GM12878 (cell line): Measurements from ENCODE around the gene MCTP2. TPM values are rescaled to one million over a fixed set of nuclear protein-coding genes. Genes with fewer than 3 reads are reported as not detected.

ENCODE experiments used
- ATAC-seq: fragments of 200-7000 bp; cut with Tn5 transposase; 3 replicates; pipeline ENCODE4 v1.9.1; 2020; ENCODE audit warnings: mild to moderate bottlenecking, moderate library complexity
- BruUV-seq: library from RNA; stranded (reverse); fragments of 400-500 nt; replicated peaks from 2 replicates; lab custom pipeline; 2021; lab: Mats Ljungman, UMichigan
- CTCF ChIA-PET: fragments of 300-600 bp; sonication (Branson Sonifier 250); formaldehyde crosslinking; extraction: SDS; loops from one replicate; lab custom pipeline; 2021; ENCODE audit warnings: inconsistent platforms; lab: Yijun Ruan, JAX
- POLR2A ChIA-PET: fragments of 350-600 bp; formaldehyde crosslinking; extraction: SDS; loops from one replicate; lab custom pipeline; 2021; ENCODE audit warnings: inconsistent platforms; lab: Charles Lee
- RAD21 ChIA-PET: fragments of 300-600 bp; sonication (Branson Sonifier 250); formaldehyde crosslinking; loops from one replicate; lab custom pipeline; 2023; ENCODE audit warnings: antibody characterized with exemption; ENCODE audit not compliant: unreplicated experiment; lab: Charles Lee
- SMC1A ChIA-PET: fragments of 300-600 bp; sonication (Branson Sonifier 250); formaldehyde crosslinking; loops from one replicate; lab custom pipeline; 2023; ENCODE audit not compliant: unreplicated experiment, uncharacterized antibody; lab: Charles Lee
- DNase-seq: peaks from one replicate; pipeline ENCODE4 v3.0.0-alpha.2; 2011; ENCODE audit warnings: low read depth, low spot score
- FAIRE-seq: peaks from 3 replicates; lab custom pipeline; 2011; peaks lifted over from hg19 to GRCh38; lab: Jason Lieb, UNC
- H2AFZ ChIP-seq: 2 replicates; pipeline ENCODE4 v1.6.0; 2011; ENCODE audit warnings: low read depth, low read length, control low read depth; ENCODE audit not compliant: control insufficient read depth
- H3K27ac ChIP-seq: 2 replicates; pipeline ENCODE4 v1.5.1; 2011; ENCODE audit warnings: control low read depth; ENCODE audit not compliant: control insufficient read depth, insufficient read depth
- H3K27me3 ChIP-seq, 2 experiments: replicated peaks in 1 of 2; 2 replicates each; pipeline versions ENCODE4 v1.6.0 to v1.6.1; 2011; ENCODE audit warnings: low read length in 1 of 2; ENCODE audit not compliant: control insufficient read depth in 2 of 2, insufficient read depth in 2 of 2
- H3K36me3 ChIP-seq, 2 experiments: 2 replicates each; pipeline ENCODE4 v1.5.1; 2011; ENCODE audit warnings: low read length in 1 of 2; ENCODE audit not compliant: control insufficient read depth in 2 of 2, insufficient read depth in 2 of 2
- H3K4me1 ChIP-seq: 2 replicates; pipeline ENCODE4 v1.6.1; 2011; ENCODE audit warnings: mild to moderate bottlenecking, low read length, moderate library complexity, mixed read lengths; ENCODE audit not compliant: control insufficient read depth, insufficient read depth
- H3K4me2 ChIP-seq: 2 replicates; pipeline ENCODE4 v1.6.0; 2011; ENCODE audit warnings: control low read depth; ENCODE audit not compliant: control insufficient read depth, insufficient read depth
- H3K4me3 ChIP-seq: fragments of 200-600 bp; sonication (generic); 2 replicates; pipeline ENCODE4 v1.5.1; 2016
- H3K79me2 ChIP-seq: 2 replicates; pipeline ENCODE4 v1.6.0; 2011; ENCODE audit warnings: low read length; ENCODE audit not compliant: control insufficient read depth, insufficient read depth
- H3K9ac ChIP-seq: 2 replicates; pipeline ENCODE4 v1.8.0; 2011; ENCODE audit warnings: low read length, control low read depth, mixed read lengths; ENCODE audit not compliant: control insufficient read depth, insufficient read depth
- H3K9me3 ChIP-seq: replicated peaks from 3 replicates; pipeline ENCODE4 v1.5.1; 2011; ENCODE audit warnings: mild to moderate bottlenecking, low read length; ENCODE audit not compliant: control insufficient read depth, insufficient read depth
- H4K20me1 ChIP-seq: 2 replicates; pipeline ENCODE4 v1.6.0; 2011; ENCODE audit not compliant: control insufficient read depth, insufficient read depth
- ASH2L ChIP-seq: fragments of 300-600, 200-600 bp; sonication (generic); IDR thresholded peaks from 2 replicates; pipeline ENCODE4 v1.6.1; 2017; ENCODE audit warnings: low read depth, mild to moderate bottlenecking, borderline replicate concordance
- BMI1 ChIP-seq: fragments of 450-650 bp; IDR thresholded peaks from 2 replicates; pipeline ENCODE4 v1.6.1; 2016; ENCODE audit warnings: mild to moderate bottlenecking, moderate library complexity, borderline replicate concordance
- CBX5 ChIP-seq: sonication (generic); IDR thresholded peaks from 2 replicates; pipeline ENCODE4 v1.6.1; 2016; ENCODE audit warnings: low read depth, moderate library complexity, mild to moderate bottlenecking, inconsistent platforms
- CEBPB ChIP-seq, 2 experiments: fragments of 150-350 bp in 1 of 2; IDR thresholded peaks; 2 replicates each; pipeline ENCODE4 v1.6.1; 2012 to 2014; ENCODE audit warnings: low read depth in 2 of 2, low read length in 2 of 2, borderline replicate concordance in 1 of 2, inconsistent platforms in 1 of 2
- EP300 ChIP-seq, 2 experiments: fragments of 150-350 bp in 1 of 2; IDR thresholded peaks; 2 replicates each; pipeline ENCODE4 v1.6.1; 2011 to 2012; ENCODE audit warnings: low read depth in 2 of 2, low read length in 2 of 2, borderline replicate concordance in 1 of 2, improper control_type of control experiment in 1 of 2, inconsistent platforms in 1 of 2; ENCODE audit not compliant: control insufficient read depth in 1 of 2
- FOXM1 ChIP-seq: IDR thresholded peaks from 2 replicates; pipeline ENCODE4 v1.6.1; 2012; ENCODE audit warnings: low read depth, mild to moderate bottlenecking, inconsistent platforms, low read length, moderate library complexity
- HDGF ChIP-seq: fragments of 450-650 bp; IDR thresholded peaks from 2 replicates; pipeline ENCODE4 v1.6.1; 2016; ENCODE audit warnings: antibody characterized with exemption
- IKZF1 ChIP-seq: fragments of 450-650 bp; conservative IDR thresholded peaks from 2 replicates; pipeline ENCODE4 v1.6.1; 2017; ENCODE audit warnings: antibody characterized with exemption, mild to moderate bottlenecking
- IRF4 ChIP-seq: IDR thresholded peaks from 2 replicates; pipeline ENCODE4 v1.6.1; 2011; ENCODE audit warnings: low read depth, low read length
- MYB ChIP-seq: fragments of 150-350 bp; IDR thresholded peaks from 2 replicates; pipeline ENCODE4 v1.6.1; 2014; ENCODE audit warnings: mild to moderate bottlenecking, low read depth, low read length, borderline replicate concordance
- SIX5 ChIP-seq: IDR thresholded peaks from 2 replicates; pipeline ENCODE4 v1.6.1; 2011; ENCODE audit warnings: mild to moderate bottlenecking, low read depth, low read length, moderate library complexity; ENCODE audit not compliant: severe bottlenecking
- SMAD5 ChIP-seq: IDR thresholded peaks from 2 replicates; pipeline ENCODE4 v1.6.1; 2016; ENCODE audit warnings: antibody characterized with exemption, low read depth
- SMARCA5 ChIP-seq: fragments of 450-650 bp; IDR thresholded peaks from 2 replicates; pipeline ENCODE4 v1.6.1; 2017; ENCODE audit warnings: mild to moderate bottlenecking
- SP1 ChIP-seq: IDR thresholded peaks from one replicate; pipeline ENCODE4 v1.6.1; 2011; ENCODE audit warnings: low read depth, low read length
- TARDBP ChIP-seq: IDR thresholded peaks from 2 replicates; pipeline ENCODE4 v1.6.1; 2016; ENCODE audit warnings: borderline replicate concordance
- ZBED1 ChIP-seq: IDR thresholded peaks from 2 replicates; pipeline ENCODE4 v1.6.1; 2016; ENCODE audit warnings: borderline replicate concordance
- WGBS: methylation state at CpG from one replicate; pipeline ENCODE4 v1.1.6; 2016; ENCODE audit warnings: low lambda C conversion rate; ENCODE audit not compliant: insufficient replicate concordance, insufficient coverage; ENCODE audit errors: missing lambda C conversion rate; 5-methylcytosine and 5-hydroxymethylcytosine counted together
- in situ Hi-C: fragments of 300-500 bp; cut with MboI; formaldehyde crosslinking; loops from 9 replicates; pipeline ENCODE4 v1.14.3; 2018; ENCODE audit warnings: mixed read lengths
- intact Hi-C: fragments of 100-400 bp; cut with micrococcal nuclease; formaldehyde crosslinking; loops from one replicate; pipeline ENCODE4 v1.14.2; 2022; ENCODE audit not compliant: unreplicated experiment
- polyA plus RNA-seq, 11 experiments: library from polyadenylated mRNA; depleted of rRNA in 4 of 11; unstranded in 6 of 11; stranded (reverse) in 5 of 11; fragments of >200 nt; fragmentation: Nextera tagmentation in 4 of 11; fragmentation: Illumina TruSeq in 1 of 11; extraction: Ambion mirVana in 4 of 11; extraction: Trizol in 1 of 11; gene quantifications; 1 replicate in 1 of 11; 2 replicates in 10 of 11; pipeline versions ENCODE4 v1.2.1 to v1.2.3, GENCODE V29; 2011 to 2016; ENCODE audit warnings: inconsistent platforms in 2 of 11, missing spikeins in 2 of 11, low read depth in 1 of 11
- total RNA-seq, 4 experiments: library from RNA; depleted of rRNA in 3 of 4; stranded (reverse); fragments of >200 nt in 3 of 4; fragmentation: Illumina TruSeq in 1 of 4; extraction: Trizol in 1 of 4; gene quantifications; 2 replicates each; pipeline versions ENCODE4 v1.2.1 to v1.2.3, GENCODE V29; 2013 to 2021
- TF ChIP-seq, protein P1 (sequence below): IDR thresholded peaks from 2 replicates; pipeline ENCODE4 v1.6.1; 2012; ENCODE audit warnings: low read length, inconsistent platforms

MCTP2 gene
- total and polyA plus RNA-seq, 10 of the 15 experiments (the other 5 are each of a cell fraction or from before 2014, with no cell fraction given), result 0.24 to 48.5 (median 0.88) TPM

DNA sequence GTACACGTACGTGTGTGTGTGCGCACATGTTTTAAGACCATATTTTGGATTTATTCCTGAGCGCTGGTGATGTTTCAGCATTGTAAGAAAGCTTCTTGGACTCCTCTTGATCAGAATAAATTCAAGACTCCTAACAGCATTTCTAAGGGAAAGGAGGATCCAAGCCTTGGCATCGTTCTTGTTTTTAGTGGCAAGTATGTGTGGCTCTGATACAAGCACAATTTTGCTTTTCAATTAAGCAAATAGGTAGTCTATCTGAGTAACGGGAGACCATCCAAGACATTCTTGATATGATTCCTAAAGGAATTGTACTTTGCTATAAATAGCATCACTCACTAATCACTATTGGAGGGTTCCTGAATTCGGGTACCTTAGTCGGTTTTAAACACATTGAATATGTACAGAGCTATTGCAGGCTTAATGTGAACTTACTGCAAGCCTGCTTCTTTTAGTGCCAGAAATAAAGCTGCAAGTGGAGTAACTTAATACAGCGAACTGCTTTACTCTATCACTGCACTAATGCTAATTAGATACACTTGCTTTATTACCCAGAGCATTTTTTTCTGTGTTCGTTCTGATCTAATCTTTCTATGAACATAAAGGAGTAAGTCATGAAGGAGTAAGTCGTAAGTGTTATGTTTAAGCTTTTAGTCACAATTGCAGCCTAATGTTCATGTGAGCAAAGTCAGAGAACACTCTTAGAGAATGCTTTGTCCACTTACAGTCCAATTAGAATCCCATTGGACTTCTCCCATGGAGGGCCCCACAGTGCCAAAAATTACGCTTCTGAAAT lies 186.3 kb downstream of the MCTP2 start:
- 33% methylated on average over 12 of the region's 12 CpGs for WGBS
- no peaks in the 10 kb centered on the region for H3K4me1 ChIP-seq
- H3K9ac ChIP-seq, result no peak overlapping the region
- ChIA-PET SMC1A (interaction anchor here (0.9 kb wide), 1 partner anchor 11 kb away, joined by 3 read pairs; no protein-coding TSS in a partner anchor), CTCF (no interaction called here), POLR2A (no interaction called here), RAD21 (no interaction called here)
- H3K9me3 ChIP-seq, result no peaks in the 10 kb centered on the region
- no peaks in the 10 kb centered on the region for H3K79me2 ChIP-seq
- H3K4me2 ChIP-seq, result no peak overlapping the region
- no peaks in the 10 kb centered on the region for H3K36me3 ChIP-seq
- intact Hi-C loops, result no loop called here
- in situ Hi-C loops, result no loop called here
- no peak overlapping the region for H3K4me3 ChIP-seq
- no peak overlapping the region for H2AFZ ChIP-seq
- no peaks in the 10 kb centered on the region for H4K20me1 ChIP-seq
- no peak for DNase-seq
- no peak for ATAC-seq
- no TSS peak for BruUV-seq
- TF ChIP-seq IKZF1 (no peak), BMI1 (no peak), SMARCA5 (no peak), ASH2L (no peak), IRF4 (no peak)
- no peak for FAIRE-seq
- no peaks in the 10 kb centered on the region for H3K27me3 ChIP-seq
- no peak overlapping the region for H3K27ac ChIP-seq

DNA sequence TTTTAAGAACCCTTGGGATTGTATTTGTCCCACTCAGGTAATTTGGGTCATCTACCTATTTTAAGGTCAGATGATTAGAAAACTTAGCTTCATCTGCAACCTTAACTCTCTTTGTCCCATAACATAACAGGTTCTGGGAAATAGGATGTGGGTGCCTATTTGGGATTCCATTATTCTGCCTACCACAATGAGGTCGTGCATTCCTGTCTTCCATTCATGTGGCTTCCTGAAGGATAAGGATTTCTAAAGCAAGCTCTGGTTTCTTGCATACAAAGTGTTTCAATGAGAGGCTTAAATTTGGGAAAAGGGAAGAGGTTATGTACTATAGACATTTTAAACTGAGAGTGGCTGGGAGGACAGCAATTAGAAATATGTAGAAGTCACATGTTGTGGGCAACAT lies 190.3 kb downstream of the MCTP2 start:
- FAIRE-seq (no peak), DNase-seq (no peak), ATAC-seq (no peak)
- no peaks in the 10 kb centered on the region for H4K20me1 ChIP-seq
- intact Hi-C loops, result no loop called here
- WGBS, result 0% methylated on average over 1 of the region's 1 CpG
- no peak overlapping the region for H3K4me2 ChIP-seq
- H3K36me3 ChIP-seq, result no peaks in the 10 kb centered on the region
- H3K27me3 ChIP-seq, result no peaks in the 10 kb centered on the region
- no peaks in the 10 kb centered on the region for H3K4me1 ChIP-seq
- no peak overlapping the region for H3K4me3 ChIP-seq
- H3K9me3 ChIP-seq, result no peaks in the 10 kb centered on the region
- no peaks in the 10 kb centered on the region for H3K79me2 ChIP-seq
- no peak overlapping the region for H3K9ac ChIP-seq
- ChIA-PET POLR2A (no interaction called here), RAD21 (no interaction called here), CTCF (interaction anchor here (1.2 kb wide), 1 partner anchor 9 kb away, joined by 4 read pairs; no protein-coding TSS in a partner anchor), SMC1A (no interaction called here)
- no TSS peak for BruUV-seq
- TF ChIP-seq EP300 (IDR thresholded peaks at IDR 0.05; ENCODE audit: borderline replicate concordance in 1 of 2, control insufficient read depth in 1 of 2, low read depth in 2 of 2, low read length in 2 of 2) (no peak), CBX5 (no peak), HDGF (no peak), SIX5 (no peak), FOXM1 (no peak), CEBPB (IDR thresholded peaks at IDR 0.05; ENCODE audit: borderline replicate concordance in 1 of 2, low read depth in 2 of 2, low read length in 2 of 2) (no peak), SP1 (no peak), ZBED1 (no peak), MYB (no peak), TARDBP (no peak), SMAD5 (no peak)
- TF ChIP-seq, protein P1, sequence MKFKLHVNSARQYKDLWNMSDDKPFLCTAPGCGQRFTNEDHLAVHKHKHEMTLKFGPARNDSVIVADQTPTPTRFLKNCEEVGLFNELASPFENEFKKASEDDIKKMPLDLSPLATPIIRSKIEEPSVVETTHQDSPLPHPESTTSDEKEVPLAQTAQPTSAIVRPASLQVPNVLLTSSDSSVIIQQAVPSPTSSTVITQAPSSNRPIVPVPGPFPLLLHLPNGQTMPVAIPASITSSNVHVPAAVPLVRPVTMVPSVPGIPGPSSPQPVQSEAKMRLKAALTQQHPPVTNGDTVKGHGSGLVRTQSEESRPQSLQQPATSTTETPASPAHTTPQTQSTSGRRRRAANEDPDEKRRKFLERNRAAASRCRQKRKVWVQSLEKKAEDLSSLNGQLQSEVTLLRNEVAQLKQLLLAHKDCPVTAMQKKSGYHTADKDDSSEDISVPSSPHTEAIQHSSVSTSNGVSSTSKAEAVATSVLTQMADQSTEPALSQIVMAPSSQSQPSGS, result no peak
- no peak overlapping the region for H2AFZ ChIP-seq
- in situ Hi-C loops, result no loop called here
- H3K27ac ChIP-seq, result no peak overlapping the region
